Activated CD8-positive, alpha-beta memory T cell treated with anti-CD3 and anti-CD28 coated beads, Interleukin-2, amount 50 U/mL, for 1 hour (primary cell): Measurements from ENCODE around the gene METTL17.
"Not testable (repeated sequence)": the region's sequence is repeated elsewhere in the genome, so short reads cannot be mapped to it uniquely, and the experiment has no call there.

Experiments
- DNase-seq: peaks from one replicate; pipeline ENCODE4 v3.0.0-alpha.2; 2020; ENCODE audit errors: extremely low read depth

METTL17 gene, protein sequence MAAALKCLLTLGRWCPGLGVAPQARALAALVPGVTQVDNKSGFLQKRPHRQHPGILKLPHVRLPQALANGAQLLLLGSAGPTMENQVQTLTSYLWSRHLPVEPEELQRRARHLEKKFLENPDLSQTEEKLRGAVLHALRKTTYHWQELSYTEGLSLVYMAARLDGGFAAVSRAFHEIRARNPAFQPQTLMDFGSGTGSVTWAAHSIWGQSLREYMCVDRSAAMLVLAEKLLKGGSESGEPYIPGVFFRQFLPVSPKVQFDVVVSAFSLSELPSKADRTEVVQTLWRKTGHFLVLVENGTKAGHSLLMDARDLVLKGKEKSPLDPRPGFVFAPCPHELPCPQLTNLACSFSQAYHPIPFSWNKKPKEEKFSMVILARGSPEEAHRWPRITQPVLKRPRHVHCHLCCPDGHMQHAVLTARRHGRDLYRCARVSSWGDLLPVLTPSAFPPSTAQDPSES

DNA sequence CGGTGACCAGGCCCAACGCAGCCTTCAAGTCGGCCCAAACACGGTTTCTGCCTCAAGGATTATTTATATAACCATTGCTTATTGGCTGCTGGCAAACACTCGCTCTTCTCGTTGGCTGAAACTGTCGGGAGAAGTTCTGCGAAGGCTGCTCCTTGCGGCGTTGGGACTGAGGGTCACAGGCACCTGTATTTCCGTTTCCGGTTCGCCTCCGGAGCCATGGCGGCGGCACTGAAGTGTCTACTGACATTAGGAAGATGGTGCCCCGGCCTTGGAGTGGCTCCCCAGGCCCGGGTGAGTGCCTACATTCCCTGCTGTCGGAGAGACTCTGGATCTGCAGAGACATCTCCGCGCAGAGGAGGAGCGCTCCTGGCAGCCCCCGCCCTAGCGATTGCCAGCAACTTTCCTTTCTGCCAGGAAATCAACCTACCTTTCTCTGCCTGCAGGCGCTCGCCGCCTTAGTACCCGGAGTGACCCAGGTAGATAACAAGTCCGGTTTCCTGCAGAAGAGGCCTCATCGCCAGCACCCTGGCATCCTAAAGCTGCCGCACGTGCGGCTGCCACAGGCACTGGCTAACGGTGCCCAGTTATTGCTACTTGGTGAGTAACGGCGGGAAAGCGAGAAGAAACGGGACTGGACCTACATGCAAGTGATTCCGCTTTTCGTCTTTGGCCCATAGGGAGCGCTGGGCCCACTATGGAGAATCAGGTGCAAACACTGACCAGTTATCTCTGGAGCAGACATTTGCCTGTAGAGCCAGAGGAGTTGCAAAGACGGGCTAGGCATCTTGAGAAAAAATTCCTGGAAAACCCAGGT, at the start of gene METTL17:
Gene METTL17 (plus strand): TSS at position 194 of the 814 bp plus-strand sequence. CDS start 23 bp downstream, at position 217.
- peak; percentile 64 for DNase-seq

DNA sequence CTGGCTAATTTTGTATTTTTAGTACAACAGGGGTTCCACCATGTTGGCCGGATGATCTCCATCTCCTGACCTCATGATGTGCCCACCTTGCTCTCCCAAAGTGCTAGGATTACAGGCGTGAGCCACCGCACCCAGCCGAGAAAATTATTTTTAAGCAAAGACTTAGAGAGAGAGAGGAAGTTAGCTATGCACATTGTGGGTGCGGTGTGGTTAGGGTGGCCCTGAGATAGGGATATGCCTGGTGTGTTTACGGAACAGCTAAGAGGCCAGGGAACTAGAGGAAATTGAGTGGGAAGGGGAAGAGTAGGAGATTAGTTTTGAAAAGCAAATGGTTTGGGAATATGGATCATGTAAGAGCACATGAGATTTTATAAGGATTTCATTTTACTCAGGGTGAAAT, 44.6 kb upstream of the METTL17 start:
- not testable (repeated sequence) for DNase-seq

DNA sequence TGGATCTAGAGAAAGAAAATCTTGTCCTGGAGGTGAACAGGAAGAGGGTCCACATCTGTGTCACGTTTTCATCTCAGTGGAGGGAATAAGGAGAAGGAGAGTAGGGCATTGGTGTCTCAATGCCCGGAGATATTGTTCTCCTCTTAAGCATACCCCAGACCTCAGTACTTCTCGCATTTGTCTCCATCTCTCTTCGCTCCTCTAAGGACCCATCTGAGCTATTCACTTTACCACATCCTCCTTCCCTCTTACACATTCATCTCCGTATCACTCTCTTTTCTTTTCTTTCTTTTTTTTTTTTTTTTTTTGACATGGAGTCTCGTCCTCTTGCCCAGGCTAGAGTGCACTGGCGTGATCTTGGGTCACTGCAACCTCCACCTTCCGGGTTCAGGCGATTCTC, 43.1 kb upstream of the METTL17 start:
- not testable (repeated sequence) for DNase-seq

DNA sequence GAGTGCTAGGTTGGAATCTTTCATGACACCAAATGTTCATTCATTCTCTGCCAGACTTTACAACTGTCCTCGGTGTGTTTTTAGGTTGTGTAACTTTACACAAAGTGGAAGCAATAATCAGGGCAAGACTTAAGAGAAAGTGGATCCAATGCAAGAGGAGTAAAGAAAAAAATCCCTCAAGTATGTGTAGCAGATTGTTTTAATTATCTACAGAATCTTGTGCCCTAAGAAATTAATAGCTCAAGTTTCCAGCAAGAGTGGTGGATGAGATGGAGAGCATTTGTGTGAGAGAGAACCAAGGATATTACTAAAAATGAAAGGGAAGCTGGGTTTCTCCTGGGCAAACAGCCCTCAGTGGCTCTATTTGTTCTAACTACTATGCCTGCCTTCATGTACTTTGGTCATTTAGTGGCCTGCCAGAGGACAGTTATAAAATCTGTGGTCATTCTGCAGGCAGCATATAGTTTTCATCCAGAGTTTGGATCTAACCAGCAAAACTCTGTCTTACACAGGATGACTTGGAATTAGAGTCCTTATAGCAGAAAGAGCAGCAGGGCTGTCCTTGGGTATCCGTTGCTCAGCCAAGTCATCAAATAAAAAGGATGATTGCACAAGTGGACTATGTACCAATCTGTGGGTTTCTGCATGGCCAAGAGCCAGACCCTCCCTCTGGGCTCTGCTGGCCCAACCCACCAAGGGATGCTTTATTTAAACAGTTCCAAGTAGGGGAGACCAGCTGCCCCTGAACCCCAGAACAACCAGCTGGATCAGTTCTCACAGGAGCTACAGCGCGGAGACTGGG, 34.8 kb upstream of the METTL17 start, which contains the start of gene RNASE2:
Gene RNASE2 (plus strand): TSS at position 752 of the 802 bp plus-strand sequence. CDS start 285 bp downstream, outside the sequence.
- not testable (repeated sequence) for DNase-seq

DNA sequence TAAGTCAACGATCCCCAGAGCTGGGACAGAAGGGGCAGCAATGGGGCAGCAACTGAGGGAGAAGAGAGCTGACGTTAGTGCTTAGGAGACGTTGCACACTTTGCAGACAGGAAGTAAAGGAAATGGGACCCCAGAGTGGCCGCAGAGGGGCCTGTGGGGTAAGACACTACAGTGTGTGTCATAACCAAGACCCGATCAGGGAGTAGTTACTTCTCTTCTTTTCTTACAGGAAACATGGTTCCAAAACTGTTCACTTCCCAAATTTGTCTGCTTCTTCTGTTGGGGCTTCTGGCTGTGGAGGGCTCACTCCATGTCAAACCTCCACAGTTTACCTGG, 34.3 kb upstream of the METTL17 start:
- DNase-seq = not testable (repeated sequence)

DNA sequence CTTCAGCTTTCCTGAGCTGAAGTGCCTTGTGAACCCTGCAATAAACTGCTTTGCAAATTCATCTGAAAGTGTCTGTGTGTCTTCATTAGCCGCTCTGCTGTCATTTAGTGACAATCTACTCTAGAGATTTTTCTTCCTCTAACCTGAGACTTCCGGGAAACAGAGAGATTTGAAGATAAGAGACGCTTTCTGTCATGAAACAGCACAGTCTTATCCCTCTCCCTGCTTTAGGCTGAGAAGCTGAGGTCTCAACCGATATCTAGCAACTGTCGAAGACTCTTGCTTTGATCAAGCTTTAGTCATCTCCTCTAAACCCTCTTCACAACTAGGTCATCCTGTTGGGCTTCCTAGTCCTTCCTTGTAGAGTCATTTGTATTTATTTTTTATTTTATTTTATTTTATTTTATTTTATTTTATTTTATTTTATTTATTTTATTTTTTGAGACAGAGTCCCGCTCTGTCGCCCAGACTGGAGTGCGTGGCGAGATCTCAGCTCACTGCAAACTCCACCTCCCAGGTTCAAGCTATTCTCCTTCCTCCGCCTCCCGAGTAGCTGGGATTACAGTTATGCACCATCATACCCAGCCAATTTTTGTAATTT, 33.3 kb upstream of the METTL17 start:
- DNase-seq = no peak

DNA sequence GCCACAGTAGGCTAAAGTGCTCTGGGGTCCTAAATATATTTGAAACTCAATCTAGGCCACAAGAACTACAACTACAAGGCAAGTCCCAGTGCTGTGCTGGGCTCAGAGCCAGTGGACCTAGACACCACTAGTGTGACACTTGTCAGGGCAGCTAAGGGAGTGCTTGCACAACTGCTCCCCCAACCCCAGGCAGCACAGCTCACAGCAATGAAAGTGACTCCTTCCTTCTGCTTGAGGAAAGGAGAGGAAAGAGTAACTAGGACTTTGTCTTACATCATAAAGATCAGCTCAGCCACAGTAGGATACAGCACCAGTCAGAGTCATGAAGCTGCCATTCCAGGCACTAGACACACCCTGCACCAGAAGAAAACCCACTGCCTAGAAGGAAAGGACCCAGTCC, 30.8 kb upstream of the METTL17 start:
- DNase-seq = not testable (repeated sequence)

DNA sequence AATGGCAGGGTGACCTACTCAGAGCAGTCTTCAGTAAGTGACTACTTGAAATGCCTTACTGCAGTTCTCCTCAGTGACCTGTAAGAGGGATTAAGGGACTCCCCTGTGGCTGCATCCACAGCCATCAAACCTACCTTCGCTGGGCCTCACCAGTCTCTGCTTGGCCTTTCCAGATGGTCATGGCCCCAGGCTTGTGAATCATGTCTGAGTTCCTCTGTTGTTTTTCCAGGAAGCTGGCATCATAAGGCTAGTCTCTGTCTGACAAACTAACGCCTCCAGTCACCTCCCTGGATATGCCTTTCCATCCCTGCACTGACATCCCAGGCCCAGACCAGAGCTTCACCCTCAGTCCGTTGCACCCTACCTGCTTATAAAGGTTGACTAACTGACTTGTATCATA, 20.4 kb upstream of the METTL17 start:
- DNase-seq = no peak

DNA sequence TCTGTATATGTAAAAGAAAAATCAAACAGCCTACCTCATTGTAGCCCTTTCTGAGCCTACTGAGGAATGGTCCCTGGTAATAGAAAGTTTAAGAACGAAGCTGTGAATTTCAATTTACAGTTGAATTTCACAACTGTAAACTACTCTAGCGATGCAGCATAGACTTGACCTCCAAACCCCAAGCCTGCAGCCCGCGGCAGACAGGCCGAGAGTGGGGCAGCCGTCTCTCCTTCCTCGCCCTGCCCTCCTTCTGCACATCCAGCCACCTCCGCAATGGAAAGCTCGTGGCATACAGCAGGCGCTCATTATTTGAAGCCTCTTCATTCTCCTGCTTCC, 19.2 kb upstream of the METTL17 start:
- DNase-seq = no peak

DNA sequence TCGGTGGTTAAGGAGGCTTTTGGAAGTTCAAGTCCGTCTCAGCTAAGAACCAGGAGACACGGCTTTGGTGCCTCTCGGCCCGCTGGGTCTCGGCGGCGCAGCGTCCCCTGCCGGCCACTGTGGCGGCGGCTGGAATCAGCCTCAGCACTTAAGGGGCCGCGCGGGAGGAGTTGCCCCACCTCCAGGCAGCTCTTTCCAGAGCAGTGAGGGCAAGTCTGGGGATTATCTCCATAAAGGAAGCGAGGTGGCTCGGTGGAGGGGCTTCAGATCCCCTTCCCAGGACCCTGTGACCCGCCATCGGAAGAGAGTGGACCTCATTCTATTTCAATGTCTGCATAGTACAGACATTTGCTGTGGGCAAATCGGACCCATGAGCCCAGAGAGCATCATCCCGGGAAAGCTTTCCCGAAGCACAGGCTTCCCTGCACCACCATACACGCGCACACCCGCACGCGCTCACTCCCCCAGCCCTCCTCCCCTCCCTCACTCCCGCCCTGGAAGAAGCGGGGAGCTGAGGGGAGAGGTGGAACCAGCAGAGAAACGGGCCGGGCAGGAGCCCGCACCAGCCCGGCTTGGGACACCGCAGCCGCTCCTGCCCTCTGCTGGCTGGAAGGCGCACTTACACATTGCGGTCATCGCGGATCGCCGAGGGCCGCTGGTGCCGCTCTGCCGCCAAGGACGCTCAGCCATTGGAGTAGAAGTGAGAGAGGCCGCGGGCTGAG, 18.6 kb upstream of the METTL17 start:
- DNase-seq = no peak

DNA sequence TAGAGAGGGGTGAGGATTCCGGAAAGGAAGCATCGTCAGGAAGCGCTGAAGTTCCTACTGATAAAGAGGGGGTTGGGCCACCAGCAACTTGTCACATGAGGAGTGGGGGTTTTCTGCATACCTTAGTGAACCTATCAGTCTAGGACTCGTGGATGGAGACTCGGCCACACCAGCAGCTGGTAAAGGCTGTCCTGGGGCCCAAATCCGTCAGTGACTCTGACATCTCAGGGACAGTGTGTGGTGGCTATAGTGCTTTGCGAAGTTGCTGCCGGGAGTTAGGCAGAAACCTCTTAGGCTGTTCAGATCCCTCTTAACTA, 18.1 kb upstream of the METTL17 start:
- DNase-seq = no peak

DNA sequence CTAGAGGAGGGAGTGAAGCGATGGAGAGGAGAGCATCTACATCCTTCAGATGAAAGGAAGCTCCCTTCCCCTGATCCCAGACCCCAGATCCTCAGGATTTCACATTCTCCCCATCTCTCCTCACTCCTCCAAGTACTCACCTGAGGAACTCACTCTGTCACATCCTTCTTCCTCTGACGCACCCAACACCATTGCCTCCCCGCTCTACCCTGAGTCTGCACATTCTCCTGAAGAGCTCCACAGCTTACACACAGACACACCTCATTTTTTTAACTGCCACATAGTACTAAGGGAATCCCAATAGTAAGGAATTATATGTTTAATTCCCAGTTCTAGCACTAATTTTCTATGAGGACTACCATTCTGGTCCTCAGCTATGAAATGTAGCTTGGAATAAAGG, 16.3 kb upstream of the METTL17 start:
- DNase-seq = no peak

DNA sequence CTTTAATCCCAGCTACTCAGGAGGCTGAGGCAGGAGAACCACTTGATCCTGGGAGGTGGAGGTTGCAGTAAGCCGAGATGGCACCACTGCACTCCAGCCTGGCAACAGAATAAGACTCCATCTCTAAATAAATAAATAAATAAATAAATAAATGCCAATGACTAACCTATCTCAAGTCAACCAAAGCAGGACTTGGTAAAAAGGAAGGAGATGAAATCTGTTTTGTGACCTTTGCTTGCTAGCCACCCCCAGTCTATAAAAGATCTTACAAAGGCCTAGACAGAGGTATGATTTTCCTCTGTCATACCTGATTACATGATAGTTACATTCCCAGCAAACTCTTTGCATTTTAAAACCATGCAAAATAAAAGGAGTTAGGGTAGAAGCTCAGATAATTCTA, 13.5 kb upstream of the METTL17 start:
- DNase-seq = no peak

DNA sequence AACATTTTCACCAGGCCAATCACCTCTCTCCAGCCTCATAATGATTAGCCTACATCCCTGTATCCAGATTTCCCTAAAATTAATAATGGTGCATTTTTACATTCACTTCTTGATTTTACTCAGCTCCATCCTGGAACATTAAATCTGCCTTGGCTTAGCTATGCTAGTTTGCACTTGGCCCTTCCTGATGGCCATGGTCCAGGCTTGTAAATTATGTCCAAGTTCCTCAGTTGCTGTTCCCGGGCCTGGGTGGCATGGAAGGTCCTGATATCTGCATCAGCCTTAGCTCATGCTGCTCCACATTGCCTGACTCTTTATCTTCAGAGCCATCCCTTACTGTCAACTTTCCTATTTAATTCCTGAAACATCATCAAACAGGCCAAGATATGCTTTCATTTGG, 11.1 kb upstream of the METTL17 start:
- DNase-seq = no peak

DNA sequence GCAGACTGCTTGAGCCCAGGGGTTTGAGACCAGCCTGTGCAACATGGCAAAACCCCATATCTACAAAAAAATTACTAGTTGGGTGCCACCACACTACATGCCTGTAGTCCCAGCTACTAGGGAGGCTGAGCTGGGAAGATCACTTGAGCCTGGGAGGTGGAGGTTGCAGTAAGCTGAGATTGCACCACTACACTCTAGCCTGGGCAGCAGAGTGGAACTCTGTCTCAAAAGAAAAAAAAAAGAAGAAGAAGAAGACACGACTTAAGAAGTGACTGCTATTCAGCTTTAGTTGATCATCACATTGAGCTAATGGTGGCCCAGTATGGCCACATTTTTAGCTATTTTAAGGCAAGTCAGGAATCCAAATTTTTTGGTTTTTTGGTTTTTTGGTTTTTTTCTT, 8.9 kb upstream of the METTL17 start:
- DNase-seq = no peak

DNA sequence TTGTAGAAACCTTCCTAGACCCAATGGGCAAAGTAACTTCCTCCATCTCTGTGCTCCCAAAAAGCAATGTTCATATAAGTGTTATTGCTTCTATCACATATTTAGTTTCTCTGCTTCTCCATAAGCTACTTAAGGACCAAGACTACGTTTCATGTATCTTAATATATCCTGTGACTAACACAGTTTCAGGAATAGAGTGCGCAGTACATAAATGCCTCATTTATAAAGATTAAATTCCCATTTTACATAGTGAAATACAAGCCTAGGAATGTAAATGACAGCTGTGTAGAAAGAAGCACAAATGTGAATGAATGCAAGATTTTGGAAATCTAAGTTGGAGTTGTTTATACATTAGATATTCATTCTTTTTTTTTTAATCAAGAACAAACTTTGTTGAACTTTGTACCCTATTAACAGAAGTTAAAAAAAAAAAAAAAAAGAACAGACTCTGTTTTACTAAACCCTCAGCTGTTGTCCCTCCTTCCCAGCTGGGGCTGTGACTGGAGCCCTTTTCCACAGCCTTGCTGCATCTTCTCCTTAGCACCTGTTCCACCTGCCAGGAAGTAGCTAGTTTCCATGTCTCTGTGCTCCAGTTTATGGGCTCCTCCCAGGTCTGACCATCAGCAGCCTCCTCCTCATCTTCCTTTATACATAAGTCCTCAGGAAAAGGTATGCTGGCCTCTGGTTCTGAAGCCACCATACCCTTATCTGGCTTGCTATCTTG, 7.0 kb upstream of the METTL17 start:
- DNase-seq = no peak

DNA sequence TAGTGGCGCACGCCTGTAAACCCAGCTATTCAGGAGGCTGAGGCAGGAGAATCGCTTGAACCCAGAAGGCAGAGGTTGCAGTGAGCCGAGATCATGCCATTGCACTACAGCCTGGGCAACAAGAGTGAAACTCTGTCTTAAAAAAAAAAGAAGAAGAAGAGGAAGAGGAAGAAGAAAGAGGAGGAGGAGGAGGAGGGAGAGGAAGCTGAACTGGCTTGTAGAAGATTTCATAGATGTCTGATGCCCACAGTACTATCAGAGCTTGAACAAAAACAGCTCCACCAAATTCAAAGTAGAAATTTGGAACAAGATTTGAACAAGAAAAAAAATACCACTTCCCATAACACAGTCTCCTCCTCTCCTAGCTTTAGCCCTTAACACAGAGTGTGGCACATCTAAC, 4.1 kb upstream of the METTL17 start:
- not testable (repeated sequence) for DNase-seq

DNA sequence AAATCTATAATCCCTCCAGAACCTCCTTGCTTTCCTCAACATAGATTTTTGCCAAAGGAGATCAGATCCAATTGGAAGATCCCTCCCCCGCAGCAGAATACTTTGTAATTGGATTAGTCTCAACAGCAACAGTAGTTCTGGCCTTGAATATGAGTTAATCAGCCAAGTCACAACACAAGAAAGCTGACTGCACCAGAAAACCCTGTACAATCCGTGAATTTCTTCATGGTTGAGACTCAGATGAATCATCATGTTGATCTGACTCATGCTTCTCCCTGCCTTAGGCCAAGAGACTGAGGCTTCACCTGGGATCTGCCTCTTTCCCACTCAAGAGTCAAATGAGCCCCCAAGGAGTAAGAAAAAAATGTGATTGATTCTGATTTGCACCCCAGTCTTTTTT, 3.0 kb upstream of the METTL17 start:
- DNase-seq = no peak

DNA sequence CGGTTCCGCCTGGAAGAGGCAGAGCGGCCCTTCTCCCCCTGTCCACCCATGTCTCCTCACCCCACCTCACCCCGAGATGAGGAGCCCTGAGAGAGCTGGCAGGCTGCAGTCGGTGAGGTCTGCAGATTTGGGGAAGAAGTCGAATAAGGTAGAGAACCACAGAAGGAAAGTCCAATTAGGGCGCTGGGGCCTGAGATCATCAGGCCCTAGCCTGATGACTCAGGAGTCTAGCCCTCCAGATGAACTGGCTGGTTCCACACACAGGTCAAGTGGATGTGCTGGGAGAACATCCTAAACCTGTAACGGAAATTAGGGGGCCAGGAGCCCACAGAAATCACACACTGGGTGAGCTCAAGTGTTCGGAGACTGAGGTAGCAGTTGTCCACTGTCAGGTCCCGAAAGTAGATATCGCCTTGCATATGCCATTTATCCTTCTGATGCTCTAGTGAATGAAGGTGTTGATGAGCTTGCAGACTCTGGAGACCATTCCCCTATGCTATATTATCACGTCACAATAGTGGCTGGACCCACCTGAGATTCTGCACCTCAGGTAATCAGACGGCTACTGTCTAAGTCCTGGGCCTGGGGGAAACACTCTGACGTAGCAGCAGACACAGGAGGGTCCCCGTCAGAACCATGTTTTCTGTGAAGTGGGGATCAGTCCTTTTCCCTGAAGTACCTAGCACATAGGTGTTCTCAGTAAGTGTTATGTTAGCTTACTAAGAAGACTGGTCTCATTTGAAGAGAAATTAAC, 886 bp upstream of the METTL17 start:
- DNase-seq = no peak

DNA sequence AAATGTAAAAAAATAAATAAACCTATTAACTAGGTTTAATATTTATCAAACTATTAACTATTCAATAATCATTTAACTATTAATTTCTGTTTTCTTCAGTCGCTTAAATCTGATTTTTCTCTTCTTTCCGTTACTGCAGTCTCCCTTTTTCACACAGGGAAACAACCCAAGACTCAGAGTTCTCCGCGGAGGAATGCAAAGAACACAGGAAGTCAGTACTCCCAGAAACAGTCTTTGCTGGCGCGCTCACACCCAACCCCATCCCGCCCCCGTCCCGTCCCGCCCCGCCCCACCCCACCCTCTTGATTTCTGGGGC, 351 bp upstream of the METTL17 start:
- no peak for DNase-seq
